Articular chondrocyte of knee joint (primary cell): Measurements from ENCODE around the gene OTP. TPM values are rescaled to one million over a fixed set of nuclear protein-coding genes. Genes with fewer than 3 reads are reported as not detected.

Experiments used
- total RNA-seq: library from RNA; depleted of rRNA; stranded (reverse); fragments of >200 nt; gene quantifications from 2 replicates; pipeline ENCODE4 v1.2.3, GENCODE V29; 2012

The OTP gene
- total RNA-seq: not detected in 2 replicates

DNA sequence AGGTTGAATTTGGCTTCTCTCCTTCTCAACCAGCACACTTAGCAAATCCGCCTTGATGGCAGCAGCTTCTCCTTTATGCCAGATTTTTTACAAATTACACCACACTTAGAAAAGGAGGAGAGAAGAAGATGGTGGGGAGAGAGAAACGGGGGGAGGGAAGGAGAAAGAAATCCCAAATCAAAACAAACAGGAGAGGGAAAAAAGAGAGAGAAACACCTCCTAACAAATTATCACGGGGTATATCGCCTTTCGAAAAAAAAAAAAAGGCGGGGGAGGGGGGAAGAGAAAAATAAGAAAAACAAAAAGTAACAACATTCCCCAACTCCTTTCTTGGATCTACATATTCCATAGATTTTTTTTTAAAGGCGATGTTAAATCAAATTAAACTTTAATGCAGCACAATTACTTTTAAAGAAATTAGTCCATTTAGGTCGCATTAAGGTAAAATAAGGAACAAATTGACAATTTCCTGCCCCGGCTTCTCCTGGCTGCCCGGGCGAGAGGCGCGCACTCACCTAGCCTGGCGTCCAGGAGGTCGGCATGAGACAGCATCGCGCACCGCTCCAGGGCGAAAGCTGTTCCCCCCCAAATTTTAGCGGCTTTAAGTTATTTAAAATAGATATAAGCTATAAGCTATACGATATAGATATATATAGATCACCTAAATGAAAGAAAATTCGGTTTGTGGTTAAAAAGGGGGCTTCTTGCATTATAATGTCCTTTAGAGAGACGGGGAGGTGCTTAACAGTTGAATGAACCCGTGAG lies at the start of gene OTP:
Gene OTP, minus strand, starts transcription at position 716 of the 765 bp plus-strand sequence. Its CDS starts 164 bp downstream, at position 552.

Other genes with a start within 250 kb of the OTP start
- gene WDR41, start 146.4 kb downstream of the OTP start, total RNA-seq: 107 and 133 TPM in 2 replicates
- gene TBCA, start 137.6 kb upstream of the OTP start, total RNA-seq: 124 and 127 TPM in 2 replicates